ENCODE data around the gene OR4K5.
"Not testable (repeated sequence)": the region's sequence is repeated elsewhere in the genome, so short reads cannot be mapped to it uniquely, and the experiment has no call there.

- TF ChIP-seq POLR2A (IDR thresholded peaks at IDR 0.05; ENCODE audit: low read length); GATA1 (IDR thresholded peaks at IDR 0.05; ENCODE audit: low read depth, low read length): not testable (repeated sequence)
Observed at GRCh38 chr14:19969735-19970134, 49.3 kb downstream of the OR4K5 start.

Data from erythroblast (primary cell).